HG02884 (cell line): ENCODE measurements around the gene COMMD6.

Source experiments
- ATAC-seq: cut with Tn5 transposase; IDR thresholded peaks from one replicate; pipeline ENCODE4 v1.9.1; 2021; ENCODE audit warnings: mild to moderate bottlenecking, moderate library complexity; ENCODE audit not compliant: unreplicated experiment

COMMD6 gene

GRCh38 chr13:75530549-75530961 lies 7.1 kb downstream of the COMMD6 start:
- ATAC-seq: no peak

GRCh38 chr13:75521956-75522355 lies 15.7 kb downstream of the COMMD6 start:
- no peak for ATAC-seq

GRCh38 chr13:75518439-75519088 lies 19.1 kb downstream of the COMMD6 start:
- no peak for ATAC-seq

- ATAC-seq: no peak
These were observed 23.3 kb downstream of the COMMD6 start for GRCh38 chr13:75514080-75514995.

- ATAC-seq: no peak
These were observed 24.4 kb downstream of the COMMD6 start for GRCh38 chr13:75513271-75513670.

GRCh38 chr13:75512253-75512652 lies 25.4 kb downstream of the COMMD6 start:
- peak; percentile 86 for ATAC-seq

GRCh38 chr13:75511051-75511625 lies 26.5 kb downstream of the COMMD6 start:
- no peak for ATAC-seq

- no peak for ATAC-seq
These were observed 29.6 kb downstream of the COMMD6 start for GRCh38 chr13:75508002-75508548.

GRCh38 chr13:75507027-75508001 lies 30.3 kb downstream of the COMMD6 start:
- no peak for ATAC-seq

- ATAC-seq: no peak
These were observed 31.6 kb downstream of the COMMD6 start for GRCh38 chr13:75506018-75506417.

GRCh38 chr13:75505327-75505726 lies 32.3 kb downstream of the COMMD6 start:
- no peak for ATAC-seq

- no peak for ATAC-seq
These were observed 41.7 kb downstream of the COMMD6 start for GRCh38 chr13:75495938-75496337.

GRCh38 chr13:75494491-75494890 lies 43.1 kb downstream of the COMMD6 start:
- ATAC-seq: no peak

- no peak for ATAC-seq
These were observed 44.5 kb downstream of the COMMD6 start for GRCh38 chr13:75493156-75493555.

GRCh38 chr13:75492389-75492788 lies 45.3 kb downstream of the COMMD6 start:
- ATAC-seq: no peak

- ATAC-seq: no peak
These were observed 46.3 kb downstream of the COMMD6 start for GRCh38 chr13:75491376-75491775.

- peak; percentile 87 for ATAC-seq
These were observed 48.0 kb downstream of the COMMD6 start for GRCh38 chr13:75489502-75490263.

GRCh38 chr13:75486146-75487062 lies 51.2 kb downstream of the COMMD6 start:
- no peak for ATAC-seq
